SU-DHL-6 (cell line): Measurements from ENCODE around the gene TMEM247.

Experiments
- H2AFZ ChIP-seq: fragments of 200-600 bp; sonication (generic); 2 replicates; pipeline ENCODE4 v1.6.1; 2014; ENCODE audit warnings: low read depth, mild to moderate bottlenecking, moderate library complexity, mixed read lengths, antibody characterized with exemption, low read length; ENCODE audit not compliant: severe bottlenecking
- H3F3A ChIP-seq: fragments of 200-600 bp; shearing (Covaris generic); 2 replicates; pipeline ENCODE4 v1.6.0; 2016; ENCODE audit warnings: antibody characterized with exemption, mild to moderate bottlenecking; ENCODE audit not compliant: insufficient read depth
- H3K27ac ChIP-seq: fragments of 200-600 bp; sonication (generic); 2 replicates; pipeline ENCODE4 v1.5.1; 2016; ENCODE audit warnings: low read depth, mild to moderate bottlenecking, low read length, moderate library complexity, mixed read lengths
- H3K27me3 ChIP-seq: fragments of 200-600 bp; sonication (generic), shearing (Covaris generic); 2 replicates; pipeline ENCODE4 v1.6.0; 2014; ENCODE audit warnings: mild to moderate bottlenecking, low read length
- H3K36me3 ChIP-seq: fragments of 200-600 bp; sonication (generic); 2 replicates; pipeline ENCODE4 v1.6.1; 2014; ENCODE audit warnings: mild to moderate bottlenecking, low read length, mixed read lengths
- H3K4me2 ChIP-seq: fragments of 300-600, 200-600 bp; shearing (Covaris generic), sonication (generic); 2 replicates; pipeline ENCODE4 v1.6.0; 2014; ENCODE audit warnings: low read length, low read depth, mild to moderate bottlenecking; ENCODE audit not compliant: poor library complexity, severe bottlenecking
- H3K4me3 ChIP-seq: fragments of 200-600 bp; sonication (generic); 2 replicates; pipeline ENCODE4 v1.5.1; 2014; ENCODE audit warnings: antibody characterized with exemption, low read length, mild to moderate bottlenecking, mixed read lengths; ENCODE audit not compliant: insufficient read depth, poor library complexity, severe bottlenecking
- H3K79me2 ChIP-seq: fragments of 200-600 bp; sonication (generic); 2 replicates; pipeline ENCODE4 v1.6.1; 2014; ENCODE audit warnings: mild to moderate bottlenecking, low read length, moderate library complexity; ENCODE audit not compliant: insufficient read depth
- H3K9ac ChIP-seq: fragments of 200-600 bp; sonication (generic); 2 replicates; pipeline ENCODE4 v1.7.0; 2014; ENCODE audit warnings: mild to moderate bottlenecking, low read length
- H3K9me2 ChIP-seq: fragments of 200-600 bp; sonication (generic); replicated peaks from 2 replicates; pipeline ENCODE4 v1.6.1; 2014; ENCODE audit warnings: low read length; ENCODE audit not compliant: insufficient read depth
- H3K9me3 ChIP-seq: fragments of 200-600 bp; sonication (generic); 2 replicates; pipeline ENCODE4 v1.6.1; 2014; ENCODE audit warnings: low read length, mixed read lengths; ENCODE audit not compliant: insufficient read depth
- H4K20me1 ChIP-seq: fragments of 200-600 bp; sonication (generic); 2 replicates; pipeline ENCODE4 v1.6.1; 2014; ENCODE audit warnings: low read depth, mild to moderate bottlenecking, antibody characterized with exemption, low read length, moderate library complexity, mixed read lengths
- EZH2phosphoT487 ChIP-seq: fragments of 200-600 bp; sonication (generic), shearing (Covaris generic); conservative IDR thresholded peaks from 2 replicates; pipeline ENCODE4 v1.6.1; 2018; ENCODE audit warnings: mild to moderate bottlenecking, antibody characterized with exemption, low read length, moderate library complexity, mixed read lengths
- TF ChIP-seq, protein P1 (sequence below): fragments of 200-600 bp; sonication (generic); IDR thresholded peaks from one replicate; pipeline ENCODE4 v1.5.1; 2017; ENCODE audit warnings: antibody characterized with exemption, mild to moderate bottlenecking, low read length, moderate library complexity; ENCODE audit not compliant: insufficient read depth, poor library complexity, severe bottlenecking

TMEM247 gene

DNA sequence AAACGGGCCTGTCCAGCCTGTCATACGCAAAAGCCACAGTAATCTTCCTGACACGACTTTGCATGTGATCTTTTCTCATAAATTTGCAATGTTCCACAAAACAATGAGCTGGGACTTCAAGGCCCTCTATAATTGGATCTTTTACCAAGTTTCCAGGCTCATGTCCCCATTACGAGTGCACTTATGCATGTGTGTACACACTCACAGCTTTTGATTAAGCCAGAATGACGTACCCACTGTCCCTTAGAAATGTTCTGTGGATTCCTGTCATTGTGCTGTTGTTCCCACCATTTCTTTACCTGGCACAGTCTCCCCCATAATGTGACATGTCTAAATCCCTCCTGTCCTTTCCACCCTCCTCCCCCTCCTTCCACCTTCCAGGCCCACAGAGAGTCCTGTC is 19.7 kb upstream of the TMEM247 start:
- TF ChIP-seq, protein P1, sequence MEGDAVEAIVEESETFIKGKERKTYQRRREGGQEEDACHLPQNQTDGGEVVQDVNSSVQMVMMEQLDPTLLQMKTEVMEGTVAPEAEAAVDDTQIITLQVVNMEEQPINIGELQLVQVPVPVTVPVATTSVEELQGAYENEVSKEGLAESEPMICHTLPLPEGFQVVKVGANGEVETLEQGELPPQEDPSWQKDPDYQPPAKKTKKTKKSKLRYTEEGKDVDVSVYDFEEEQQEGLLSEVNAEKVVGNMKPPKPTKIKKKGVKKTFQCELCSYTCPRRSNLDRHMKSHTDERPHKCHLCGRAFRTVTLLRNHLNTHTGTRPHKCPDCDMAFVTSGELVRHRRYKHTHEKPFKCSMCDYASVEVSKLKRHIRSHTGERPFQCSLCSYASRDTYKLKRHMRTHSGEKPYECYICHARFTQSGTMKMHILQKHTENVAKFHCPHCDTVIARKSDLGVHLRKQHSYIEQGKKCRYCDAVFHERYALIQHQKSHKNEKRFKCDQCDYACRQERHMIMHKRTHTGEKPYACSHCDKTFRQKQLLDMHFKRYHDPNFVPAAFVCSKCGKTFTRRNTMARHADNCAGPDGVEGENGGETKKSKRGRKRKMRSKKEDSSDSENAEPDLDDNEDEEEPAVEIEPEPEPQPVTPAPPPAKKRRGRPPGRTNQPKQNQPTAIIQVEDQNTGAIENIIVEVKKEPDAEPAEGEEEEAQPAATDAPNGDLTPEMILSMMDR, result no peak
- TF ChIP-seq EZH2phosphoT487, result no peak
- Histone ChIP-seq H3K36me3 (no peaks in the 10 kb centered on the region), H3K4me3 (no peak overlapping the region), H3K9ac (no peak overlapping the region), H3K9me2 (no peaks in the 10 kb centered on the region), H3K27ac (no peak overlapping the region), H3K9me3 (no peaks in the 10 kb centered on the region), H3K27me3 (no peaks in the 10 kb centered on the region), H3F3A (no peaks in the 10 kb centered on the region), H4K20me1 (no peaks in the 10 kb centered on the region), H3K79me2 (no peaks in the 10 kb centered on the region), H3K4me2 (no peak overlapping the region), H2AFZ (no peak overlapping the region)

DNA sequence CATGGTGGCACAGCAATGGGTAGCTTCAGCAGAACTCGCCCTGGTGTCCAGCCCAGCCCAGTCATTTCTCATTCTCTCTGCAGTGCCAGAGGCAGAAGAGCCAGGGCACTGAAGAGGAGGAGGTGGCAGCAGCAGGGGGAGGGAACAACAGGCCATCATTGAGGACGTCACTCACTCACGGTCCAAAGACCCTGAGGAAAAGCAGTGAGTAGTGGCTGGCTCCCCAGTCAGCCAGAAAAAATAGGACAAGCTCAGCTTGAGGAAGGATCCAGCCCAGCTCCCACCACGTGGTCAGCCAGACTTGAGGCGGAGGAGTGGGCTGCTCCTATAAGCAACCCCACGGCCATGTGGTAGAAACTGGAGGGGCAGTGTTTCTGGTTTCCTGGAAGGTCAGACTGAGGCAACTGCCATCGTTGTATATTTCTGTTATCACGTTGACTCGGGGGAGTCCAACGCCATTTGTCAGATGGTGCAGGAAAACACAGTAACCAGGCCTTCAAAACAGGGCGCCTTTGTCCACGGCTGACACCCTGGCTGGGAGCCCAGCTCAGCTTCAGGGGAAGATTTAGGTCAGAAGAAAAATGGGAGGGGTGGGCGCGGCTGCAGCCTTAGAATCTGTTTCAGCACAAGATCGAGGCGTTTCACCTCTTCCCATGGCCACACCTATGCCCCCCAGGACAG is 19.0 kb upstream of the TMEM247 start:
- no peaks in the 10 kb centered on the region for H3F3A ChIP-seq
- TF ChIP-seq, protein P1, result no peak
- TF ChIP-seq EZH2phosphoT487, result no peak
- H3K79me2 ChIP-seq, result no peaks in the 10 kb centered on the region
- no peaks in the 10 kb centered on the region for H4K20me1 ChIP-seq
- no peak overlapping the region for H3K4me3 ChIP-seq
- no peaks in the 10 kb centered on the region for H3K36me3 ChIP-seq
- no peak overlapping the region for H2AFZ ChIP-seq
- H3K27me3 ChIP-seq, result no peaks in the 10 kb centered on the region
- H3K4me2 ChIP-seq, result no peak overlapping the region
- no peak overlapping the region for H3K9ac ChIP-seq
- no peaks in the 10 kb centered on the region for H3K9me3 ChIP-seq
- H3K27ac ChIP-seq, result no peak overlapping the region
- H3K9me2 ChIP-seq, result no peaks in the 10 kb centered on the region

GRCh38 chr2:46461011-46461674 is 18.2 kb upstream of the TMEM247 start:
- Histone ChIP-seq H3K9ac (no peak overlapping the region), H3K27ac (no peak overlapping the region), H4K20me1 (no peaks in the 10 kb centered on the region), H2AFZ (no peak overlapping the region), H3K79me2 (no peaks in the 10 kb centered on the region), H3K36me3 (no peaks in the 10 kb centered on the region), H3K9me3 (no peaks in the 10 kb centered on the region), H3K4me2 (no peak overlapping the region), H3K9me2 (no peaks in the 10 kb centered on the region), H3F3A (no peaks in the 10 kb centered on the region), H3K27me3 (no peaks in the 10 kb centered on the region), H3K4me3 (no peak overlapping the region)
- no peak for TF ChIP-seq EZH2phosphoT487
- TF ChIP-seq, protein P1, result peak; percentile 95
